ENCODE measurements around the gene STRBP. TPM values are rescaled to one million over a fixed set of nuclear protein-coding genes. Genes with fewer than 3 reads are reported as not detected.

The STRBP gene
- total RNA-seq, 3 donors from 2014 or later = 39.8 to 45.0 (median 44.2) TPM

GRCh38 chr9:123164285-123164684, 104.1 kb downstream of the STRBP start:
- Histone ChIP-seq H3K9me3 (no peaks in the 10 kb centered on the region), H3K4me3 (no peak overlapping the region), H3K36me3 (ENCODE audit: low read depth) (no peaks in the 10 kb centered on the region), H3K4me1 (ENCODE audit: low read depth) (no peaks in the 10 kb centered on the region)
- TF ChIP-seq CTCF (IDR thresholded peaks at IDR 0.05) = no peak
- ATAC-seq (no peak), DNase-seq (no peak)
- intact Hi-C loops (cut with DNase I, micrococcal nuclease) = no loop called here

- Histone ChIP-seq H3K9me3 (no peaks in the 10 kb centered on the region), H3K4me1 (ENCODE audit: low read depth) (no peaks in the 10 kb centered on the region), H3K4me3 (no peak overlapping the region), H3K36me3 (ENCODE audit: low read depth) (no peaks in the 10 kb centered on the region)
- DNase-seq (no peak), ATAC-seq (no peak)
- no peak for TF ChIP-seq CTCF (IDR thresholded peaks at IDR 0.05)
- intact Hi-C loops (cut with DNase I, micrococcal nuclease) = no loop called here
Measured at GRCh38 chr9:123162791-123163345, 105.5 kb downstream of the STRBP start.

- intact Hi-C loops (cut with DNase I, micrococcal nuclease) = no loop called here
- Histone ChIP-seq H3K4me1 (ENCODE audit: low read depth) (no peaks in the 10 kb centered on the region), H3K4me3 (no peak overlapping the region), H3K9me3 (no peaks in the 10 kb centered on the region), H3K36me3 (ENCODE audit: low read depth) (no peaks in the 10 kb centered on the region)
- DNase-seq (no peak), ATAC-seq (peak; percentile 42)
- TF ChIP-seq CTCF (IDR thresholded peaks at IDR 0.05) = no peak
Measured at GRCh38 chr9:123162360-123162759, 106.0 kb downstream of the STRBP start.

GRCh38 chr9:123157221-123157620, 111.2 kb downstream of the STRBP start:
- Histone ChIP-seq H3K4me3 (no peak overlapping the region), H3K9me3 (no peaks in the 10 kb centered on the region), H3K36me3 (ENCODE audit: low read depth) (no peaks in the 10 kb centered on the region), H3K4me1 (ENCODE audit: low read depth) (no peaks in the 10 kb centered on the region)
- no peak for DNase-seq
- ATAC-seq = no peak
- no peak for TF ChIP-seq CTCF (IDR thresholded peaks at IDR 0.05)
- intact Hi-C loops (cut with DNase I, micrococcal nuclease) = no loop called here

- no peak for ATAC-seq
- Histone ChIP-seq H3K9me3 (no peaks in the 10 kb centered on the region), H3K4me1 (ENCODE audit: low read depth) (no peaks in the 10 kb centered on the region), H3K36me3 (ENCODE audit: low read depth) (no peaks in the 10 kb centered on the region), H3K4me3 (no peak overlapping the region)
- TF ChIP-seq CTCF (IDR thresholded peaks at IDR 0.05) = no peak
- intact Hi-C loops (cut with DNase I, micrococcal nuclease) = no loop called here
- DNase-seq = no peak
Measured at GRCh38 chr9:123150708-123151503, 117.5 kb downstream of the STRBP start.
